ENCODE data around the gene DPEP2.
A peak's percentile ranks its signal among the peaks of the same experiment; 100 is the strongest.
"Not testable (repeated sequence)": the region's sequence is repeated elsewhere in the genome, so short reads cannot be mapped to it uniquely, and the experiment has no call there.

DPEP2 gene

DNA sequence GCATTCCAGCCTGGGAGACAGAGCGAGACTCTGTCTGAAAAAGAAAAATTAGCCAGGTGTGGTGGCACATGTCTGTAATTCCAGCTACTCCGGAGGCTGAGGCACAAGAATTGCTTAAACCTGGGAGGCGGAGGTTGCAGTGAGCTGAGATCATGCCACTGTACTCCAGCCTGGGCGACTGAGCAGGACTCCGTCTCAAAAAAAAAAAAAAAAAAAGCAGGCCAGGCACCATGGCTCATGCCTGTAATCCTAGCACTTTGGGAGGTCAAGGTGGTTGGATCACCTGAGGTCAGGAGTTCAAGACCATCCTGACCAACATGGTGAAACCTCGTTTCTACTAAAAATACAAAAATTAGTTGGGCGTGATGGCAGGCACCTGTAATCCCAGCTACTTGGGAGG lies 27.0 kb downstream of the DPEP2 start:
- not testable (repeated sequence) for DNase-seq

DNA sequence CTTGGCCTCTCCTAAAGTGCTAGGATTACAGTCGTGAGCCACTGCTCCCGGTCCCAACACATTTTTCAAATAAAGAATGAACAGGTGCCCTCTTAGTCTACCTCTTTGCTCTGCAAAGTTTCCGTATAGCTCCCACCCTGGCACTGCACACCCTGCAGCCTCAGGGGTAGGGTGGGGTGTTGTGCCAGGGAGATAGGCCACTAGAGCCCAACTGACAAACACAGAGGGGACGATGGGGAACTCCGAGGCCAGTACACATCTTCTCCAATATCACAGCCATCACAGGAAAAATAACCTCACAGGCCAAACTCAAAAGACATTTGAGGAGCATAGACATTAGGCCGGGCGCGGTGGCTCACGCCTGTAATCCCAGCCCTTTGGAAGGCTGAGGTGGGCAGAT lies 28.2 kb downstream of the DPEP2 start:
- DNase-seq: no peak

DNA sequence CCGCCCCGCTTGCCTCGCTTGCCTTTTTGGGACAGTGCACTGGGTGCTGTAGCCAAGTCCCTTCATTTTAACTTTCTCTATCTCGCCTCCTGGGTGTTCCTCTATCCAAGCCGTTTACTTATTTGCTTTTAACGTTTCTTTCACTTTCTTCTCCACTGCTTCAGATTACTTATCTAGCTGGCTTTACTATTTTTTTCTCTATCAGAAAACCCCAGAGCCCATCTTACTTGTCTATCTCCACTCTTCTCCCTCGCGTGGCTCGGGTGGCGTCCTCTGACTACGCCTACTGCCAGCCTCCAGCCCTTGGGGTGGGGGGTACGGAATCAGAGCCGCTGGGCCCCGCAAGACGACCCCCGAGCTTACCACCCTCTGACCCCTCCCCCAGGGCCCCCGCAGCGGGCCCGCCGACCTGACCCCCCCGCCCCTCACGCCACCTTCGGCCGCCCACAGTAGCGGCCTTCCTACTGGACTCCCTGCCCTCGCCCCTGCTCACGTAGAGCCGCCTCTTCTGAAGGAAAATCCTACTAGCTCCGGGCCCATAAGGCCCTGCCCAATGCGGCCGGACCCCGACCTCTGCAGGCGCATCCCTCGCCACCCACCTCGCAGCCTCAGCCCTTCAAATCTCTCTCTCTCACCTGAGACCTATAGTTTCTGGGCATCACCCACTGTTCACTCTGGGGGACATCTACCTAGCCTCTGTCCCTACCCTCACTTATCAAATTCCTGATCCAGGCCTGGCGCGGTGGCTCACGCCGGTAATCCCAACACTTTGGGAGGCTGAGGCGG lies 29.8 kb downstream of the DPEP2 start:
- peak; percentile 36 for DNase-seq

DNA sequence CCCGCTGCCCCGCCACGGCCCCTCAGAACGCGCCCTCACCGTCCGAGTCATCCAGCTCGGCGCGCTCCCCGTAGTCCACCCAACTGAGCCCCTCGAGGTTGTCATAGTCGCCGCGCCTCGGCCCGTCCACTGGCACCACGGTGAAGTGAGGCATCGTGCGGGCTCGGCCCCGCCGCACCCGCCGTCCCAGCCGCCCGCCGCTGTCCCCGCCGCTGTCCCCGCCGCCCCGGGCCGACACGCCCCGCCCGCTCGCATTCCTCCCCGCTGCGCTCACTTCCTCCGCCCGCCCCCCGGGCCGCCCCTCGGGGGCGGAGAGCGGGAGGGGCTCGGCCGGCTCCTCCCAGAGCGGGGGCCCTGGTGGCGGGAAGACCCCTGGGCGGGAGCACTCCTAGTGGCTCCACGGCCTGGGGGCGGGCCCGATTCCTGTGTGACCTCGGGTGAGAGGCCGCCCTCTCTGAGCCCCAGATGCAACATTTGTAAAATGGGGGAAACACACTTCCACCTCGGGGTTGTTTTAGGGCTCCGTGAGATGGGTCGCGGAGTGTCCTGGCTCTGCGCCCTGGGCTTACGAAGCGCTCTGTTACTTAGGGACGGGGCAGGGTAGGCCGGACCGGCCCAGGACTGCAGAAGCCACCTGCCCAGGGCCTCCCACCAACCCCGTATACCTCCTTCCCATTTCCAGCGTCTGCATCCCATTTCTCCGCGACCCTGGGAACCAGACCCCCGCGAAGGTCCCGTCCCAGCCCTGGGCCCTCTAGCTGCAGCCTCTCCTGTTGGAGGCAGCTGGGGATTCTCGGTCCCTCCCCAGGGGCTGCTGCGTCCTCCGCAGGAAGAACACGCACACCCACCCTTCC lies 30.7 kb downstream of the DPEP2 start, which contains the start of gene SLC12A4:
Gene SLC12A4 (minus strand): TSS at position 238 of the 854 bp plus-strand sequence. CDS start 84 bp downstream, at position 154.
- peak; percentile 92 for DNase-seq

DNA sequence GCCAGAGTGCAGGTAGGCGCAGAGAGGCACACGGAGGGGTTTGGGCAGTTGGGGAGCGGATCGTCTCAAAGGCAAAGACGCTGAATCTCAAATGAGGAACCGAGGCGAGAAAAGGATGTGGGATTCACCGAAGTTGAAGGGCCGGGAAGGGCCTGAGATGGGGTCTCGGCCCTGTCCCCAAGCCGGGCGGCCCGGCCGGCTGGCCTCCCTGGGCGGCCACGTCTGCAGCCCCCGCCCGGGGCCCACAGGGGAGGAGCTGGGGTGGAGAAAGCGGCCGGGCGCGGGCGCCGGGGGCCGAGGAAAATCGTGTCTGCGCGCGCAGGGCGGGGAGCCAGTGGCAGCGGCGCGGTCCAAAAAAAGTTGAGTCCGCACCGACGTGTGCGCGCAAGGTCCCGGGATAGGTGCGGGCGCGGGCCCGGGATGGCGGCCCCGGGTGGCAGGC lies 31.3 kb downstream of the DPEP2 start:
- no peak for DNase-seq

DNA sequence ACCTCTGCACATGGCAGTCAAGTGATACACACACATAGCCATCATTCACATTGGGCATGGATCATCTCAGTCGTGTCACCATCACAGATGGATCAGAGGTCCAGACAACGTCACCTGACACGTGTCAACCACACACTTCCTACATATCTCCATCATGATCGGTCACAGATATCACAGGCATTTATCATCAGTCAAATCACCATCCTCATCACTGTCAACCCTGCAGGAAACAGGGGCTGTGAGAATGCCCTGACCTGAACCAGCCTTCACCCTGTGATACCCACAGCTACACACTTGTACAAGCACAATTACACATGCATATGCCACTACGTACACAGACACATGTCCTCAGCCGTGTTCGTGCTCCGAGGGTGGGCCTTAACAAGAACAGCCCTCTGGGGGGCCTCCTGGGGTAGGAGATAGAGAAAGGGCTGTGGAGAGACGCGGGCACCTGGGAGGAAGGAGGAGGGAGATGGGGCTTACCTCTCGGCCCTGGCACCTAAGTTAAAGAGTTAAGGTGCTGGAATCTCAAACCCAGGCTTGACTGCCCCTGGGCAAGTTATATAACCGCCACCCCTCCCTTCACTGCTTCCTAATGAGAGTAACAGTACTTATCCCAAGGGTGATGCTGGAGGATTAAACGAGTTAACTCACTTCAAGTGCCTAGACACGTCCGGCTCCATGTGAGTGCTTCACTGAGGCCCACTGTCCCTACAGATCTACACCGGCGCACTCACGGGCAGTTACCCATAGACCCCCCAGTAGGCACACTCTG lies 31.9 kb downstream of the DPEP2 start:
- peak; percentile 44 for DNase-seq

DNA sequence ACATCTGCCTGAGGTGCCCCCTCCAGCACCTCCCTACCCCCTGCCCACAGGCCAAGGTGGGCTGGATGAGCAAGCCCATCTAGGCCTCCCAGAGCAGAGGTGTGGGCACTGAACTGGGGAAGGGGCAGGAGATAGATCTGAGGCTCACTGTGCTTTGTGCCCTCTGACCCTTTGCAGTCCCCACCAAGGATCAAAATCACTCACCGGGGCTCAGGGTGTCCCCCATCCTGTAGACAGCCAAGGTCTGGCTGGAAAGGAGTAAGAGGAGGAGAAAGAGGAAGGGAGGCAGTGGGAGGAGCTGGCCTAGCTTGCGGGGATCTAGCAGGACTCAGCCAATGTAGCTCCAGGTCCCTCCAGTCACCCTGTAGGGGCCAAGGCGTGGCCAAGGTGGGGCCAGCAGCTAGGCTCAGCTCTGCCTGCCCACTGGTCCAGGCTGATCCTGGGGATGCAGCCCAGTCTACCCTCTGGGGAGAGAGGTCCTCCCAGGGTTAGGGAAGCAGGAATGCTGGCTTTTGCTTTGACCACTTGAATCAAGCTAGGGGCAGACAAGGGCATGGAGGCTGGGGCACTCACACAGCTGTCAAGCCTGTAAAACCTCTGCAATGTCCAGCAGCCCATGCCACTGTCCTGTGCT lies 32.6 kb downstream of the DPEP2 start:
- DNase-seq: no peak

DNA sequence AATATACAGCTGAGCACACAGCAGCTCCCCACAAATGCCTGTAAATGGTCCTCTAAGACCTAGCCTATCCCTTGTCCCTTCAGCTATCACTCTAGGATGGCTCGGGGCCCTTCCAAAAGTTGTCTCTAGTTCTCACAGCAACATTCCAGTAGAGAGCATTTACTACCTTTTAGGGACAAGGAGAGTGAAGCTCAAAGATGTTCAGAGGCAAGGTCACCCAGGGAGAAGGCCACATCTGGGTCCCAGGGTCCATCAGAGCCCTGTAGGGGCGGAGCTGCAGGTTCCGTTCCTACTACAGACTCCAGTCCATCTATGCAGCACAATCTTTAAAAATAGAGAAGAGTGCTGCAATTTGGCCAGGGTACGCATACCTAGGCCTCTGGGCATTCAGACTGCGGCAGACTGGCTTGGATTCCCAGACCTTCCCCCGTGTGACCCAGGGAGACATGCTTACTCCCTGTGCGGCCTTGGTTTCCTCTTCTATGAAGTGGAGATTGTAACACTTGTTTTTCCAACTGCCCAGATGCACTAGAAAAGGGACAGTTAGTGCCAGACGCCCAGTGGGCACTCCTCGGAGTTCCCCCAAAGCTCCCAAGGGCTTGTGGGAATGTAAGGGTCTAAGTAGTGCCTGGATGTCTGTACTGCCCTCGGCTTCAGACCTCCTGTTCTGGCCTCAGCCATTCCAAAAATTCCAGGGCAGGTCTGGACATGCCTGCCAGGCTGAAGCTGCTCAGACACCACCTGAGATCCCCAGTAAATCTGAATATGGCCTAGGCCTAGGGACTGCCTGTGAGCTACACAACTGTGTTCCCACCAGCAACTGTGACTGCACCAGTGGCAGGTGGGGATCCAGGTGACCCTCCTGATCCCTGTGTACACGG lies 33.4 kb downstream of the DPEP2 start:
- no peak for DNase-seq

DNA sequence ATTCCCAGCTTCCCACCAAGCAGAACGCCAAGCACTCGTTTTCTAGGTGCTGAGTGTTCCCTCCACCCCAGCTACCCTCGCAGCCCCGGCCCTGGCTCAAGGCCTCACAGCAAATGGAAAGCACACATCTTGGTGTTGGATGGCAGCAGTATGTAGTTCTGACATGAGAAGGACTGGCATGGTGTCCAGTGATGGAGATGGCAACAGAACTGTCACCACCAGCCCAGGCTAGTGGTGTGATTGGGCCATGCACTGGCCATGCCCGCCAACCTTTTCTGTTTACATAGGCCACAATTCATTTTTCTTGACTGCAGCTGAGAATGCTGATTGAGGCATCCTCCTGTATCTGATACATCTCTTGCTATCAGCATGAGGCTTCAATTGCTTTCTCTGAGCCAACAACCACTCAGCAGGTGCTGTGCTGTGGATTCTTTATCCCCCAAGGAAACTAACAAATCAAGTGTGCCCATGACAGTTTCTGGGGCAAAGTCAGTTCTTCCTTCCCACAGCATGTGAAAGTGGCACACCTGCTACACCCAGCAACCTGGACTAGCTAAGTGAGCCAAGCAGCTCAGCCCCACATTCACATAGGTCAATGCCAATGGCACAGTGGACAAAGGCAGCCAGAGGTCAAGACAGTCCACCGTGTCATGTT lies 34.7 kb downstream of the DPEP2 start:
- no peak for DNase-seq

DNA sequence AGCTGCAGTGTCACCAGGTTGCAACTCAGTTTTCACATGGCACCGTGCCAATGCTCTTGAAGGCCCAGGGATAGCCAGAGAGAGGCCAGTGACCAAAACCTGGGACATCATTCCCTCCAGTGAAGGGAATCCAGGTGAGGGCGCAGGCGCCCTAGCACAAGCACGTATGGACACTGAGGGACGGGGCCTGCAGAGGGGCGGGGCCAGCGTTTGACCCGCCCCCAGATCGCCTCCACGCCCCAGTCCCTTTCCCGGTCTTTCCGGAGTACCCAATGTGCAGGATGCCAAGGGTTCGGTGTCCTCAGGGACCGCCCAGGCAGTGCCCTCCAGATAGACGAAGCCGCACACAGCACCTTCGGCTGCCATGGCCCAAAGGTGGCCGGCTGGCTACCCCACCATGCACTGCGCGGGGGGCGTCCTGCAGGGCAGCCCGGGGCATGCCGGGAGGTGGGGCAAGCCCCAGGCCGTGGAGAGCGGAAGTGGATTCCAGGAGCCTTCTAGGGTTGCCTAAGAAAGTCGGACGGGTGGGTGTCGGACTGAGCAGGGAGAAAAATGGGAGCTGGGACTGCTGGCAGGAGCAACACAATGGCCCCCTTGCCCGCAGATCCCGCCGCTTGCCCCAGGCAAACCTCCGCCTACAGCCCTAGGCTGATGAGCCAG lies 35.5 kb downstream of the DPEP2 start:
- DNase-seq: no peak

DNA sequence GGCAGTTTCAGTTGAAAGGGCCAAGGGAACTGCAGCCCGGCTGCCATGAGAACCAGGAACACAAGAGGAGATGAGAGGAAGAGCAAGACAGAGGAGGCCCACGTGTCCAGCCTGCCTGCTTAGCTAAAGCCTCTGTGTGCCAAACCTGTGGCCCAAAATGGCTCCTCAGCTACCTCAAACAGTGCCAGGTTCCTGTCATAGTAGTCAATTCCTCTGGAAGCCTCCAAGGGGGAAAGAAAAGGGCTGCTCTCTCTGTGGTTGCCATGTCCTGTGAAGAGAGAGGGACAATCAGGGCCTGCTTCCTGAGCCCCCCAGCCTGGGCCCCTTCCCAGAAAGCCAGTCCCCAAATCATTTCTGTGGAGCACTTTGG lies 36.0 kb downstream of the DPEP2 start:
- no peak for DNase-seq

DNA sequence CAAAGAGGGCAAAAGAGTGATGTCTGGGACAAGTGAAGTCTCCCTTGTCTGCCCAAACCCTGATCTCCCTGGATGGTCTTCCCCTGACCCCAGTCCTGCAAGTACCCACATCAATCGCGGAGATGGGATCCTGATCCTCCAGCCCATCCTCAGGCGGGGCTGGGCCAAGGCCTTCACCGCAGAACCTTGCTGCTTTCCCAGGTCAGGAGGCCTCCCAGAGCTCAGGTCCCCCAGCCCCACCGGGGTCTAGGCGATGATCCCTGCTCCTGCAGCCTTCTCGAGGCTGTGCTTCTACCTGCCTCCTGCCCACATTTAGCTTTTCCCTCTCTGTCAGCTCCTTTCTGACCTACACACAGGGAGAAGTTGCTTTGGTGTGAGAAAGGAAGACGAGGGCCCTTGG lies 37.1 kb downstream of the DPEP2 start:
- no peak for DNase-seq

DNA sequence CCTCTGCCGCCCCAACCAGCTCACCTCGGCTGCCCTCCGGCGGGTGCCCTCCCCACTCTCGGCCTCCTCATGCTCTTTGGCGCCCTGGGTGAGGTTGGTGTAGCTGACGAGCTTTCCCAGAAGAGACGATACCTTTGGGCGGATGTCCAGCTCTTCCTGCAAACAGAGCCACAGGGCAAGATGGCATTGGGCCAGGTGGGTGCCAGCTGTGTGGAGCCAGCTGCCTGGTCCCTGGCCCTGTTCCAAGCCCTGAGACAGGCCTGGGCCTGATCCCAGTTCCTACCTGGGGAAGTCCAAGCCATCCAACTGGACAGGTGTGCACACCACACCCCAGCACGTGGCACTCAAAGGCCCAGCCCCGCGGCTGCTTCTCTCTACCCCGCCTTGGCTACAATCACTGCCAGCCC lies 37.7 kb downstream of the DPEP2 start:
- DNase-seq: no peak

DNA sequence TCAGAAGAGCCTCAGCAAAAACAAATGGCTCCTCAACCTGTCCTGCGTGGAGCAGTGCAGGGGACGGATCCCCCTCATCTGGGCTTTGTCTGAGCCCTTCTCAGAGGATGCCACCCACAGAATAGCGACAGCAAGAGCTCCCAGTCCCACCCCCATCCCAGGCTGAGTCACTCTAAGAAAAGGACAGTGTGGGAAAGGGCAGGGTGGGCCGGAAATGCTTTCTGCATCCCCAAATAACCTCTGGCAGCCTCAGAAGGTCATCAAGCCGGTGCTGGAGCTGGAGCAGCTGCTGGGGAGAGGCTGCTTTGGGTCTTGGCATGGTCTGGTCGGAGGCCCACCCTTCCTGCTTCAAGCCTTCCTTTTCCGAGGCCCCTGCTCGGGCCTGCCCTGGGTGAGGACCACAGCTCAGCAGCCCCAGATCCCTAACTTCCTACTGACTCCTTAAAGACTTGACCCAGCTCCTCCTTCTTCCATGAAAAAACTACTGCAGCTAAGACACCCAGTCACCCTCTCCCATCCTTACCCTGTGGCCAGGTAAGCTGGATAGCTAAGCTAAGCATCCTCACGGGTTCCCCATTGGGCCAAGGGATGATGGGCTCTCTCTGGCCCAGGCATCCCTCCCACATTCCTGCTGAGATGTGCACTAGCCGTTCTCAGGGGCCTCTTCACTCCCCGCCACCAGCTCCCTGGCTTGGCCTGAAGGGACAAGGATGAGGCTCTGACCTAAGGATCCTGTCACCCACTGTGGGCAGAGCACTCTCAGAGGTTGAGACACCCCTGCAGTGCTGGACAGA lies 39.6 kb downstream of the DPEP2 start:
- no peak for DNase-seq

DNA sequence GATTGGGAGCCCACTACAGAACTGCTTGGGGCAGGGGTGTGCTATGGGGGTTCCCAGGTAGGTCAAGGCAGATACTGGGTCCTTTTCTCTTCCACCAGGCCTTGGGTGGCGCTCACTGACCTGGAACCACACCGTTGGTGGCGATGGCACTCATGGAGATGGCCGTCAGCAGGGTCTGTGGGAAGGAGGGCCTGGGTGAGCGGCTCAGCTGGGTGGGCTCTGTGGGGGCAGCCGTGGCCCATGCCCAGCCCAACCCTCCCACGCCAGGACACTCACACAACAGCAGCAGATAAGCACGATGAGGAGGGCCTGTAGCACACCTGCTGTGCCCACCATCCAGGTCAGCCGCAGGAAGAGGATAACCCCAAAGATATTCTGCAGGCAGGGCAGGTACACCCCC lies 41.7 kb downstream of the DPEP2 start:
- DNase-seq: no peak

DNA sequence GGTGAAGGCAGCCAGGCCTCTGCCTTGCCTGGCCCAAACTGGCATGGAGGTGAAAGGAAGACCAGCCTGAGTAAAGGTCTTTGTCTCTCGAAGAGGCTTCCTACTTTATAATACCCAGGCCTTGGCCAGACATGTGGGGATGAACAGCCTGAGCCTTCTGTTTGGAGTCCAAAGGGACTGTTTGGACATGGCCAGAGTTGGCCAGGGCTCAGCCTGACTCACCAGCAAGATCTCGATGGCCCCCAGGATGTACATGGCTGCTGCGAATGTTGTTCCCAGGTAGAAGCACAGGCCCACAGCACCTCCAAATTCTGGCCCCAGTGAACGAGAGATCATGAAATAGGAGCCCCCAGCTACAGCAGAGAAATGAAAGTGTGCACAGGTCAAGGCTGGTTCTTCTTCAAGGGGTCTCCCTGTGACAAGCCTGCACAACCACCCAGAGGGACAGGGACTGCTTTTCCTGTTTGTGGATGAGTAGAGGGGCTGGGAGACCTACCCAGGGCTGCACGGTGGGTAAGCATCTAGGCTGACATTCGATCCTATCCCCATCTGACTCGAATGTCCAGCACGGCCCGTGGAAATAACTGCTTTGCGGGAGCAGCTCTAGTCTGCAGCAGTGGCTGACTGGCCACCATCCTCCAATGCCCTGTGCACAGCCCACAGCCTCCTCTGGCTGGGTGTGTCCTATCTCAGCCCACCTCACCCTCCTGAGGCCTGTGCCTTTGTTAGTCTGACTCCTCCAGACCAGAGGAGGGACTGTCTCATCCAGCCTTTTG lies 44.7 kb downstream of the DPEP2 start:
- DNase-seq: no peak

DNA sequence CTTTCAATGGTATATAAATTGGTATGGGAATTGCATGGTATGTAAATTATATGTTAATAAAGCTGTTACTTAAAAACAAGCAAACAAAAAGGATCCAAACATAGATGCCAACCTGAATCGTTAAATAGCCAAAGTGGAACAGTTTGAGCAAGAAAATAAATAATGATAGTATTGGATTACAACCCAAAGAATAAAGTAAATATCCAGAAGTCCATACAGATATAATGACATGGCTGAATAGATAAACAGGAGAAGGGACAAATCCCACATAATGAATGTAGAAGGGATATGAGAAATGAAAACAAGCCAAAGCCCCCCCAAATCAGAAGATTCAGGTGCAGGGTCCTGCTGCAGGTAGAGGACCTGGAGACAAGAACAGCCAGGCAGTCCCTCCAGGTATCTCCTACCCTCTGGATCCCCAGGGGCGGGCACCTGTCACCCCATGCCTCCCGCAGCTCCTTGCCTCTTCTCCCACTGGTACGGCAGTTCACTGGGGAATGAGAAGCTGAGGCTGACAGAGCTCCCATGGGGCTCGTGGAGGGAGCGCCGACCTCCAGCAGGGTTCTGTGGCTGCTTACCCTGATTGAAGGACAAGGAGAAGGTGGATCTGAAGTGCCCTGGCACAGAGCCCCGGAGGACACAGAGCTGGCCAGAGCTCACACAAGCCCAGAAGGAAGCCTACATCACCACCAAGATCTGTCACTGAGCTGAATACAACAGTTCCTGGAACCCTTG lies 45.5 kb downstream of the DPEP2 start:
- no peak for DNase-seq

DNA sequence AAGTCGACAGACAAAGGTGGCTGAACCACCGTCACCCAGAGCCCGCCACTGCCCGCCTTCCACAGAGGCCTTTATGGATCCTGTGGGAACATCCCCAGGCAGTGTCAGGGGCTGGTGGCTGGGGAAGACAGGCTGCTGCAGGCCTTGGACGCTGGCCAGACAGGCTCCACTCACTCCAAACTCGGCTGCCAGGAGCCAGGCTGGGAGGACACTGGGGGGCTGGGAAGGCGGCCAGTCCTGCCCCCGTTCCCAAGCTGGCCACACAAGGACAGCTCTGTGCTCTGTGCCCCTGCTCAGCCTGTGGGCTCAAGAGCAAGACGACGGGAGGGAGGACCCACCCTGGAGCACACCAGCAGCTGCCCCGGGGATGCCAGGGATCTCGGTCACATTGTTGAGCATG lies 47.8 kb downstream of the DPEP2 start:
- no peak for DNase-seq

Measured in CD4-positive, alpha-beta T cell treated with Interleukin-21 for 1 hour (primary cell).